Left ventricle myocardium inferior (tissue), 1 donor: Measurements from ENCODE around the gene IGFL1. TPM values are rescaled to one million over a fixed set of nuclear protein-coding genes. Genes with fewer than 3 reads are reported as not detected.

Experiments
- DNase-seq: peaks from one replicate; pipeline ENCODE4 v3.0.0-alpha.2; 2020
- H3K27ac ChIP-seq: fragments of 200-600 bp; replicated peaks from 2 replicates; pipeline ENCODE4 v1.8.0; 2021
- H3K27me3 ChIP-seq: fragments of 200-600 bp; 2 replicates; pipeline ENCODE4 v1.8.0; 2021; ENCODE audit warnings: low read depth
- H3K36me3 ChIP-seq: fragments of 200-600 bp; 2 replicates; pipeline ENCODE4 v1.8.0; 2021
- H3K4me1 ChIP-seq: fragments of 200-600 bp; 2 replicates; pipeline ENCODE4 v1.8.0; 2021
- H3K4me3 ChIP-seq: fragments of 200-600 bp; 2 replicates; pipeline ENCODE4 v1.8.0; 2021; ENCODE audit warnings: mild to moderate bottlenecking, moderate library complexity
- H3K9me3 ChIP-seq: fragments of 200-600 bp; replicated peaks from 2 replicates; pipeline ENCODE4 v1.8.0; 2021
- CTCF ChIP-seq: fragments of 200-600 bp; IDR thresholded peaks from 2 replicates; pipeline ENCODE4 v1.8.0; 2021; ENCODE audit warnings: antibody characterized with exemption, mild to moderate bottlenecking, borderline replicate concordance
- intact Hi-C: fragments of 100-400 bp; cut with micrococcal nuclease; formaldehyde crosslinking; loops from one replicate; pipeline ENCODE4 v1.11.0; 2022
- total RNA-seq: library from RNA; stranded (reverse); fragmentation: NEBNext Ultra II Directional; extraction: Animal tissue kit (Norgen Biotek cat#: 25700); gene quantifications from one replicate; pipeline ENCODE4 v1.2.1, GENCODE V29; 2021
- donor health status: DM: no; HTN: yes; CAD: no; lungs with severe emphysema.

Gene IGFL1
- total RNA-seq, 1 donor from 2014 or later: not detected

- intact Hi-C loops: no loop called here
Measured at GRCh38 chr19:46224773-46225172, 4.8 kb upstream of the IGFL1 start.

GRCh38 chr19:46225558-46226004 lies 4.0 kb upstream of the IGFL1 start:
- no peak for TF ChIP-seq CTCF
- intact Hi-C loops: no loop called here
- Histone ChIP-seq H3K27ac (no peak overlapping the region), H3K4me3 (no peak overlapping the region), H3K4me1 (peaks cover 21% of the 10 kb centered on the region), H3K27me3 (peaks cover 68% of the 10 kb centered on the region), H3K9me3 (no peaks in the 10 kb centered on the region), H3K36me3 (no peaks in the 10 kb centered on the region)
- DNase-seq: no peak

More at GRCh38 chr19:46224773-46225172, 4.8 kb upstream of the IGFL1 start:
- TF ChIP-seq CTCF: no peak
- Histone ChIP-seq H3K36me3 (no peaks in the 10 kb centered on the region), H3K9me3 (no peaks in the 10 kb centered on the region), H3K27ac (no peak overlapping the region), H3K4me3 (no peak overlapping the region), H3K4me1 (peaks cover 21% of the 10 kb centered on the region), H3K27me3 (peaks cover 68% of the 10 kb centered on the region)
- DNase-seq: no peak

GRCh38 chr19:46226438-46226973 lies 3.0 kb upstream of the IGFL1 start:
- intact Hi-C loops: no loop called here
- Histone ChIP-seq H3K27me3 (peaks cover 71% of the 10 kb centered on the region), H3K9me3 (no peaks in the 10 kb centered on the region), H3K27ac (no peak overlapping the region), H3K36me3 (no peaks in the 10 kb centered on the region), H3K4me3 (no peak overlapping the region), H3K4me1 (peaks cover 21% of the 10 kb centered on the region)
- DNase-seq: peak; percentile 22
- no peak for TF ChIP-seq CTCF

GRCh38 chr19:46232029-46232428 lies 2.5 kb downstream of the IGFL1 start:
- no peak overlapping the region for H3K4me3 ChIP-seq
- DNase-seq: no peak
- H3K4me1 ChIP-seq: peaks cover under 1% of the 10 kb centered on the region
- no peaks in the 10 kb centered on the region for H3K9me3 ChIP-seq
- H3K27me3 ChIP-seq: peaks cover 82% of the 10 kb centered on the region
- H3K36me3 ChIP-seq: no peaks in the 10 kb centered on the region
- intact Hi-C loops: no loop called here
- no peak for TF ChIP-seq CTCF
- H3K27ac ChIP-seq: no peak overlapping the region

DNA sequence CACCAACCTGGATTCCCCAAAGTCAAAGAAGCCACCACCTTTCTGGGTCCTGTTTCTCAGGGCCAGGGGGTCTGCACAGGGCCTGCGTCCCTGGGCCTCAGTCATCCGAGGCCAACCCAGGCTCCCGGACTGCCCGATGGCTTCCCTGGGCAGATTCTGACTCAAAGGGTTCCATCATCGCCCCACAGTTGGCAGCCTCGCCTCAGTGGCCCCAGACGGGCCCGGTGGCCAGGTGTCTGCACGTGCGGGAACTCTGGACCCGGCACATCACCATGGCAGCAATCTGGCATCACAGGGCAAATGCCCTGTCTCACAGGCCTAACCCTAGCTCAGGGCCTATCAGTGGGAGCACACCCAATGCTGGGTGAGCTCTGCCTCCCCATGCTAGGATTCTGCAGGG lies 2.9 kb downstream of the IGFL1 start:
- H3K4me1 ChIP-seq: no peaks in the 10 kb centered on the region
- peaks cover 82% of the 10 kb centered on the region for H3K27me3 ChIP-seq
- no peak overlapping the region for H3K4me3 ChIP-seq
- no peaks in the 10 kb centered on the region for H3K9me3 ChIP-seq
- intact Hi-C loops: no loop called here
- TF ChIP-seq CTCF: no peak
- H3K27ac ChIP-seq: no peak overlapping the region
- H3K36me3 ChIP-seq: no peaks in the 10 kb centered on the region
- DNase-seq: no peak
